ENCODE data around the gene TMEM238.
"Not testable (repeated sequence)": the region's sequence is repeated elsewhere in the genome, so short reads cannot be mapped to it uniquely, and the experiment has no call there.

TMEM238 gene

GRCh38 chr19:55406091-55406825 lies 22.2 kb upstream of the TMEM238 start:
- no peak for DNase-seq (ENCODE audit: extremely low read depth, insufficient read length)
- peaks cover 28% of the 10 kb centered on the region for H3K36me3 ChIP-seq (ENCODE audit: control insufficient read depth, insufficient read depth, low read length)
- TF ChIP-seq CTCF (IDR thresholded peaks at IDR 0.05; ENCODE audit: insufficient read depth, low read length, poor library complexity, severe bottlenecking): no peak
- peak overlapping the region; percentile 70 for H3K4me3 ChIP-seq (replicated peaks; ENCODE audit: low read depth, low read length)
- no peaks in the 10 kb centered on the region for H3K27me3 ChIP-seq (replicated peaks; ENCODE audit: control insufficient read depth, insufficient read depth, low read length)

DNA sequence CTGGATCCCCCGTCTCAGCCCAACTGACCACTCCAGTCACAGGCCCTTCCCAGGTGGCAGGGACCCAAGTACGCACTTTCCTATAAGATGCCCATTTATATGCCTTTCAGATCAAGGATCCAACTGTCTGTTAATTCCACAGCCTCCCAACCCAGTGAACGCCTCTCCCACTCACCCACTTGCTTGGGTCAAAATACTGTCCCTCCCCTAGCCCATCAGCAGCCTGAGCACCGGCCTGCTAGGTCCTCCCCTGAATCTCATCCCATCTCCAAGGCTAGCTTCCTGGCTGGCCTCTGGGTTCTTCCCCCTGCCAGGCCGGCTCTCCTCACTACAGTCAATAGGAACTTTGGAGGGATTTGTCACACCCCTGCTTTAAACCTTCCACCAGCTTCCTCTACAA lies 21.5 kb upstream of the TMEM238 start:
- Histone ChIP-seq H3K36me3 (ENCODE audit: control insufficient read depth, insufficient read depth, low read length) (peaks cover 32% of the 10 kb centered on the region), H3K4me3 (replicated peaks; ENCODE audit: low read depth, low read length) (peak overlapping the region; percentile 70), H3K27me3 (replicated peaks; ENCODE audit: control insufficient read depth, insufficient read depth, low read length) (no peaks in the 10 kb centered on the region)
- no peak for DNase-seq (ENCODE audit: extremely low read depth, insufficient read length)
- TF ChIP-seq CTCF (IDR thresholded peaks at IDR 0.05; ENCODE audit: insufficient read depth, low read length, poor library complexity, severe bottlenecking): no peak

DNA sequence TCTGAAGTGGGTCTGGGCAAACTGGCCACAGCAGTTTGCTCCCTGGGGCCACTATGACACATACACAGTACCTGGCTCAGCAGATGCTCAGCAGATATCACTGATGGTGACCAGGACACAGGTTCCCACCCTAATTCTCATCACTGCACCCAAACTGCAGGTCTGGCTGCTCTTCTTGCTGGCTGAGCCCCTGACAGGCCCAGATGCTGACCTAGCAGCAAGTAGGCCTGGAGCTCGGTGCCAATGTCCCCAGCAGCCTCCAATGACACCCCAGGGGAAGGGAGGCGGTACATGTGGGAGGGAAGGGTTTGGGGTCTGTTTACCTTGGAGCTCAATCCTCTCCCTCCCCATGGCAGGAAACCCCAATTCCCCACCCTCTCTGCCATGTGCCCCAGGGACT lies 18.4 kb upstream of the TMEM238 start:
- Histone ChIP-seq H3K27me3 (replicated peaks; ENCODE audit: control insufficient read depth, insufficient read depth, low read length) (no peaks in the 10 kb centered on the region), H3K4me3 (replicated peaks; ENCODE audit: low read depth, low read length) (no peak overlapping the region), H3K36me3 (ENCODE audit: control insufficient read depth, insufficient read depth, low read length) (peaks cover 34% of the 10 kb centered on the region)
- TF ChIP-seq CTCF (IDR thresholded peaks at IDR 0.05; ENCODE audit: insufficient read depth, low read length, poor library complexity, severe bottlenecking): no peak
- no peak for DNase-seq (ENCODE audit: extremely low read depth, insufficient read length)

DNA sequence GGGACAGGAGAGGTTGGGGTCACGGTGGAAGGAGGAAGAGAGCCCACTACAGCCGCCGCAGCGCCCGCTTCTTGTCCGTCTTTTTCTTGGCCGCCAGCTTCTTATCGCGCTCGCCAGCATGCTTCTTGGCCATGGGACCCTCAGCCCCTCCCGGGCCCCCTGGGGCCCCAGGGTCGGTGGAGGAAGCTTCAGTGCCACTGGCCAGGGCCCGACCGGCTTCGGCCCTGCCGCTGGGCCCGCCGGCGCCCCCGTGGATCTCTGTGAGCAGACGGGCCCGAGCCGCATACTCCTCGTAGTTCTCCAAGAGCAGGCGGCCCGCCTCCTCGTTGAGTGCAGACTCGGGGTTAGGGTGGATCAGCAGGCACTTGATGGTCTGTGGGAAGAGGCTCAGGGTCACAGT lies 17.3 kb upstream of the TMEM238 start:
- not testable (repeated sequence) for H3K4me3 ChIP-seq (replicated peaks; ENCODE audit: low read depth, low read length); H3K27me3 ChIP-seq (replicated peaks; ENCODE audit: control insufficient read depth, insufficient read depth, low read length); DNase-seq (ENCODE audit: extremely low read depth, insufficient read length)
- H3K36me3 ChIP-seq (ENCODE audit: control insufficient read depth, insufficient read depth, low read length): peaks cover 34% of the 10 kb centered on the region

DNA sequence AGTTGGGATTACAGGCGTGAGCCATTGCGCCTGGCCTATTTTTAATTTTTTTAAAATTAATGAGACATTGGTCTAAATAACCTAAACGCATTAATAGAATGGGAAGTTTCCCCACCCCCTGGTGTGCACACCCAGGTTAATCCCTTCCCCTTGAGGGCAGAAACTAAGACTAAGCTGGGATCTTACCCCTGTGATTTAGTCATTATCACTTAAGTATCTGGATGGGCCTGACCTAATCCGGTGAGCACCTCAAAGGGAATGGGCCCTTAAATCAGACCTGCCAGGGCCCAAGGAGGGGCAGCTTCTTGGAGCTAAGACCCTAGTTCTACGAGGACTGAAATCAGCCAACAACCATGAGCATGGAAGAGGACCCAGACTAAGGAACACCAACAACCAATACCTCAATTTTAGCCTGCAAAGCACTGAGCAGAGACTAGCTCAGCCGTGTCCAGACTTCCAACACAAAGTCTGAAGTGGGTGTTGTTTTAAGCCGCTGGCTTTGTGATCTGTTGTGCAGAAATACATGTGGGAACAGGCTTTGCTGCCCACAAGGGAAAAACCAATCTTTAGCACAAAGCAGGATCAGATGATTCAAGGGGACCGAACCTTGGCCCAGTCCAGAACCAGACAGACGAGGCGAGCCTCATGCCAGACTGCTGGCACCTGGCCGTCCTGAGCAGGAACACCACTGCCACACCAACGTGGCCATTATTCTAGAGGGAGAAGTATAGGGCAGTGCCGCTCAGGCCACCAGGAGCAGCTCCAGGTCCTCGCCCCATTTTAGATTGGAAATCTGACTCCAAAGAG lies 16.4 kb upstream of the TMEM238 start:
- Histone ChIP-seq H3K27me3 (replicated peaks; ENCODE audit: control insufficient read depth, insufficient read depth, low read length) (no peaks in the 10 kb centered on the region), H3K4me3 (replicated peaks; ENCODE audit: low read depth, low read length) (no peak overlapping the region), H3K36me3 (ENCODE audit: control insufficient read depth, insufficient read depth, low read length) (peaks cover 29% of the 10 kb centered on the region)
- DNase-seq (ENCODE audit: extremely low read depth, insufficient read length): no peak
- no peak for TF ChIP-seq CTCF (IDR thresholded peaks at IDR 0.05; ENCODE audit: insufficient read depth, low read length, poor library complexity, severe bottlenecking)

GRCh38 chr19:55398200-55398925 lies 14.3 kb upstream of the TMEM238 start:
- no peak for TF ChIP-seq CTCF (IDR thresholded peaks at IDR 0.05; ENCODE audit: insufficient read depth, low read length, poor library complexity, severe bottlenecking)
- Histone ChIP-seq H3K36me3 (ENCODE audit: control insufficient read depth, insufficient read depth, low read length) (peaks cover 18% of the 10 kb centered on the region), H3K4me3 (replicated peaks; ENCODE audit: low read depth, low read length) (no peak overlapping the region; the same call in 1 of the 2 replicates), H3K27me3 (replicated peaks; ENCODE audit: control insufficient read depth, insufficient read depth, low read length) (no peaks in the 10 kb centered on the region)
- no peak for DNase-seq (ENCODE audit: extremely low read depth, insufficient read length)

Measured in GM06990 (cell line).